Pons (tissue), 1 donor: Measurements from ENCODE around the gene CCDC47.
"Not testable (repeated sequence)": the region's sequence is repeated elsewhere in the genome, so short reads cannot be mapped to it uniquely, and the experiment has no call there.

ENCODE experiments used
- DNase-seq: peaks from one replicate; pipeline ENCODE4 v3.0.0-alpha.2; 2016; ENCODE audit warnings: low spot score

CCDC47 gene, protein sequence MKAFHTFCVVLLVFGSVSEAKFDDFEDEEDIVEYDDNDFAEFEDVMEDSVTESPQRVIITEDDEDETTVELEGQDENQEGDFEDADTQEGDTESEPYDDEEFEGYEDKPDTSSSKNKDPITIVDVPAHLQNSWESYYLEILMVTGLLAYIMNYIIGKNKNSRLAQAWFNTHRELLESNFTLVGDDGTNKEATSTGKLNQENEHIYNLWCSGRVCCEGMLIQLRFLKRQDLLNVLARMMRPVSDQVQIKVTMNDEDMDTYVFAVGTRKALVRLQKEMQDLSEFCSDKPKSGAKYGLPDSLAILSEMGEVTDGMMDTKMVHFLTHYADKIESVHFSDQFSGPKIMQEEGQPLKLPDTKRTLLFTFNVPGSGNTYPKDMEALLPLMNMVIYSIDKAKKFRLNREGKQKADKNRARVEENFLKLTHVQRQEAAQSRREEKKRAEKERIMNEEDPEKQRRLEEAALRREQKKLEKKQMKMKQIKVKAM

GRCh38 chr17:63773272-63774140, at the start of gene CCDC47:
Gene CCDC47, minus strand, starts transcription at chr17:63773597. Its CDS starts 7,422 bp downstream, at chr17:63766175.
- DNase-seq, result peak; percentile 100

- DNase-seq, result no peak
Observed at GRCh38 chr17:63822537-63822936, 49.1 kb upstream of the CCDC47 start.

DNA sequence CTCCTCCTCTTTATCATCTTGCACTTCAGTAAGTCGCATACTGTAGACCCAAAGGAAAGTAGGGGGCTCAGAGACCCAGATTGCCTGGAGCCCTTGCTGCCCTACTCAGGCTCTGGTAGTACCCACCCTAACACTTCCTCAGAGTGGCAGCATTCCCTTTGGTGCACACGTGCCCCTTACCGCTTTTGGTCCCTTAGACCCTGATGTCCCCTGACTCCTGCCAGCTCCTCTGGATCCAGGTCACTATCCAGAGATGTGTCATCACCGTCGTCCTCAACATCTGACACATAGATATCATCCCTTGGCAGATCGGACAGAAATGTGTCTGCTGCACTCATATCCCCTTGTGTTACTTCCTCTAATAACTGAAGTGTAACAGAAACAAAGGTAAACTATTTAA, 48.4 kb upstream of the CCDC47 start:
- no peak for DNase-seq

DNA sequence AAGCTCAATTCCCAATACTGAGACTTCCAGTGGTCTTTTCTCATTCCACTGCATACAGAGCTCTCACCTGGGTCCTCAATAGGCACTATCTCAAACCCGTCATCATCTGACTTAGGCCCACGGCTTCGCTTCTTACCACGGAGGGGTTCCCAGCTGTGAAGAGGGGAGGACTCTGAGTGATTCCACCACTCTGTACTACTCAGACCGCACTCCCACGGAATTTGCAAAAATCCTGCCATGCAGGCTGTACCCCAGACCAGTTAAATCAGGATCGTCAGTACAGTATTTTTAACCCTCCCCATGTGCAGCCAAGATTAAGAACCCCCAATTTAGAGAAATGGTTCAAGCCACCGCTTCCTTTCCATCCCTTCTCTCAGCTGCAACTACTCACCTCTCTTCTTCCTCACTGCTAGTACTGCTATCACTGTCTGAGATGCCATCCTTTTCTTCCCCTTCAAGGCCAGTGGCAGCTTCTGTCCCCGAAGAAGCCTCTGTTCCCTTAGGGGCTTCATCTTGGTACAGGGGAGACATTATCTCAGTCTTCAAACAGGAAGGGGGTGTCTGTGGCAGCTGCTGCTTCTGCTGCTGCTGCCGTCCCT, 47.7 kb upstream of the CCDC47 start:
- no peak for DNase-seq

- DNase-seq, result no peak
Observed at GRCh38 chr17:63819585-63820537, 46.5 kb upstream of the CCDC47 start.

DNA sequence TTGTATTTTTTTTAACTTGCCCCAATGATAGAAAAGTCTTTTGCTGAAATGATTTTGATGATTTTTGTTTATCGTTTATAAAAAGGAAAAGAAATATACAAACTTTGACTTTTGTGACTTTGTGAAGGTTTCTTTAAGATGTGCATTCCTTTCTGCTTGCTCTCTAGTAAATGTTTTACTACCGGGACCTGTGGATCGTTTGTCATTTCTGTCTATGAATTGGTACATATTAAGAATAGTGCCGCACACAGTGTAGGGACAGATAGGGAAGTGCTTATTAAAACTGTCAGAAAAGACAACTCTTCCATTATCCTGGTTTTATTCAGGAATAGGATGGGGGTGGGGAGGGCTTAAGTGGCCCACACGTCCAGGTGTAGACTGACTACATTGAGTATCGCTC, 45.7 kb upstream of the CCDC47 start:
- no peak for DNase-seq

DNA sequence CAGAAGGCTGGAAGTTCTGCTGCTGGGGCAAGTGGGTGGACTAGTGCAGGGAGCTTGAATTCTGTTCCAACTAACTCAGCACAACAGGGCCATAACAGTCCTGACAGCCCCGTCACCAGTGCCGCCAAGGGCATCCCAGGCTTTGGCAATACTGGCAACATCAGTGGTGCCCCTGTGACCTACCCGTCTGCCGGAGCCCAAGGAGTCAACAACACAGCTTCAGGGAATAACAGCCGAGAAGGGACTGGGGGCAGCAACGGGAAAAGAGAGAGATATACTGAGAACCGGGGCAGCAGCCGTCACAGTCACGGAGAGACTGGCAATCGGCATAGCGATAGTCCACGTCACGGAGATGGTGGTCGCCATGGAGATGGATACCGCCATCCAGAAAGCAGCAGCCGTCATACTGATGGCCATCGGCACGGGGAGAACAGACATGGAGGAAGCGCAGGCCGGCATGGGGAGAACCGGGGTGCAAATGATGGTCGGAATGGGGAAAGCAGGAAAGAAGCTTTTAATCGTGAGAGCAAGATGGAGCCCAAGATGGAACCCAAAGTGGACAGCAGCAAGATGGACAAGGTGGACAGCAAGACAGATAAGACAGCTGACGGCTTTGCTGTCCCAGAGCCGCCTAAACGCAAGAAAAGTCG, 44.5 kb upstream of the CCDC47 start:
- DNase-seq, result no peak

GRCh38 chr17:63816669-63817068, 43.3 kb upstream of the CCDC47 start:
- no peak for DNase-seq

DNA sequence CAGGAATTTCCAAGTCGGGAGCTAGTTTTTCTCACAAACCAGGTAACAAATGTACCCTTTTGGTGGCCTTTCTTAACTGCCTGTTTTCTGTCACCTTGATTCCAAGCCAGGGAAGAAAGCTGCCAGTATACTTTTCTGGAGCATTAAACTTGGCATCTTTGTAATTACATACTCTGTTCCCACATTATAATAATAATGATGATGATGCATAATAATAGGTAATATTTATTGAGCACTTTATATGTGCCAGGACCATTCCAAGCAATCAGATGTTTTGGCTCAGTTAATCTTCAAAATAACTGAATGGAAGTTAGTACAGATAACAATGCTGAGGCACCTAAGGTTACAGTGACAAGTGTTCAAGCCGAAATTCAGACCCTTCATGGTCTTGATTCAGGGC, 42.7 kb upstream of the CCDC47 start:
- DNase-seq, result no peak

DNA sequence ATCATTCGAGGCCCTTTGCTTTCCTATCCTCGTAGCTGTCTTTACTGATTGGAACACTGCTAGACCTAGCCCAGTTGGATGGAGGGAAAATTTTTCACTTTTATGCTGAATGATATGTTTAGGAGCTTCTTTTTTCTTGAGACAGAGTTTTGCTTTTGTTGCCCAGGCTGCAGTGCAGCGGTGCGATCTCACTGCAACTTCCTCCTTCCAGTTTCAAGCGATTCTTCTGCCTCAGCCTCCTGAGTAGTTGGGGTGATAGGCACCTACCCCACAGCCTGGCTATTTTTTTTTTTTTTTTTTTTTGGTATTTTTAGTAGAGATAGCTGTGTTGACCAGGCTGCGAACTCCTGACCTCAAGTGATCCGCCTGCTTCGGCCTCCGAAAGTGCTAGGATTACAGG, 36.6 kb upstream of the CCDC47 start:
- DNase-seq, result no peak

DNA sequence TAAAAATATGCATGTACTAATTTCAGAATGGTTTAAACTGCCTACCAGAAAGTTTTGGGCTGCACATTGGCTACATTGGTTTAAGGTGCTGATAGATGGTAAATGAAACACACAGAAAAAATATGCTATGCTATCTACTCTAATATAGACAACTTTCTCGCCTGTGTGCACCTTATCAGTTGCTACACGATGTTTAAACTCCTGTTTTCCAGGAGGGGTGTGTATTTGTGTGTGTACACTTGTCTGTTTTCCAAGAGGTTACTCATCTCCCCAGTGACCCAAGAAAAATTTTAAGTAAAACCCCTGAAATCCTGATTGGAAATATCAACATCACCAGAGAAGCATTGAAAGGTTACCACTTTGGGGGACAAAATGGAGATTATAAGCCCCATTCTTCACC, 32.2 kb upstream of the CCDC47 start:
- no peak for DNase-seq

GRCh38 chr17:63804328-63804727, 30.9 kb upstream of the CCDC47 start:
- no peak for DNase-seq

GRCh38 chr17:63800783-63801182, 27.4 kb upstream of the CCDC47 start:
- DNase-seq, result no peak

DNA sequence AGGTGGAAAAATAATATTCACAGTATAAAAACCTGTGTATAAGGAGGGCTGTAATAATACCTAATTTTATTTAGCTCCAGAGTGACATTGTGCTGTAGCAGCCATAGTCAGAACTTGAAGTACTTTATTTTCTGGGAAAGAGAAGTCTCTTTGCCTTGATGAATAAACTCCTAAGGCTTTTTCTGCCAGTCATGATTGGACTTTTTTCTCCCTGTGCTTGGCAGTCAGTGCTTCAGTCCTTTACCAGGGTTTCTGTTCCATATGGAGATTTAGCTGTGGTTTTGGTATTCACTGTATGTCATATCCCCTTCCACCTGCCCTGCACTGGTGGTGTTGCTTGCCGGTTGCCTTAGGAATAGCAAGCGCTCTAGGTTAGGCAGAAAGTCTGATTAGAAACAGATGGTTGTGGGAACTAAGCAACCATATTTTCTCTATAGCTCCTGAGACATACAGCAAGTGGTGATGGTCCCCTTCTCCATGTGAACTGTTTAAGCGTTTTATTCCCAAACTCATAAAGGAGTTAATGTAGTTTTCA, 25.2 kb upstream of the CCDC47 start:
- no peak for DNase-seq

GRCh38 chr17:63796375-63796774, 23.0 kb upstream of the CCDC47 start:
- not testable (repeated sequence) for DNase-seq

- no peak for DNase-seq
Observed at GRCh38 chr17:63792055-63792729, 18.8 kb upstream of the CCDC47 start.

DNA sequence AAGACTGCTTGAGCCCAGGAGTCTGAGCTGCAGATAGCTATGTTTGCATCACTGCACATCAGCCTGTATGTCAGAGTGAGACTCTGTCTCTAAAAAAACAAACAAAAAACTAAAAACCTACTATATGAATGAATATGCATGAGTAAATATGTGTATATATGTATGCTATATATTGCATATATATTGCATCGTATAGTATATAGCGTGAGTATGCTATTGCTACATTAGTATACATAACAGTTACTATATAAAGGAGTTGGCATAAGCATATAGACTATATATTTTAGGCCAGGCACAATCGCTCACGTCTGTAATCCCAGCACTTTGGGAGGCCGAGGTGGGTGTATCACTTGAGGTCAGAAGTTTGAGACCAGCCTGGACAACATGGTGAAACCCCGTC, 16.7 kb upstream of the CCDC47 start:
- DNase-seq, result no peak

DNA sequence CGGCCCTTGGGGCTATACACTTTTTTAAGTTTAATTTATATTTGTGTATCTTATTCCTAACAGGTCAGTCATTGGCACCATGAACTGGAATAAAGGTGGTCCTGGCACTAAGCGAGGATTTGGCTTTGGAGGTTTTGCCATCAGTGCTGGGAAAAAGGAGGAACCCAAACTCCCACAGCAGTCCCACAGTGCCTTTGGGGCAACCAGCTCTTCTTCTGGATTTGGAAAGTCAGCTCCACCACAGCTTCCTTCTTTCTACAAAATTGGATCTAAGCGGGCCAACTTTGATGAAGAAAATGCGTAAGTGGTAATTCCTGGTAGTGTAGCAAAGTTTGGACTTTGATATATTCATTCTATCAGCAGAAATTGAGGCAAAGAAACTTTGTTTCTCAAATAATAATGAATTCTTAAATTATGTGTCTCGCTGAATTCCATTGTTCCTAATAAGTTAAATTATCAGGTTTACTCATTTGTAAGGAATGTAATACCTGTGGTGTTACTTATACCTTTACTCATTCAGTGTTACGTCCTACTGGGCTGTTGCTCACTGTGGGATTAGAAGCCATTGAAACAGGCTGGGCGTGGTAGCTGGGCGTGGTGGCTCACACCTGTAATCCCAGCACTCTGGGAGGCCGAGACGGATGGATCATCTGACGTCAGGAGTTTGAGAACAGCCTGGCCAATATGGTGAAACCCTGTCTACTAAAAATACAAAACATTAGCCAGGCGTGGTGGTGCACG, 13.7 kb upstream of the CCDC47 start:
- DNase-seq, result no peak

- DNase-seq, result no peak
Observed at GRCh38 chr17:63786117-63786516, 12.7 kb upstream of the CCDC47 start.
